Kidney epithelial cell (primary cell): ENCODE results near the gene KCNB1. TPM values are rescaled to one million over a fixed set of nuclear protein-coding genes. Genes with fewer than 3 reads are reported as not detected.

Experiments
- DNase-seq: peaks from one replicate; pipeline ENCODE4 v3.0.0-alpha.2; 2010; ENCODE audit warnings: low read depth
- H3K27me3 ChIP-seq: 2 replicates; pipeline ENCODE4 v1.6.0; 2011; ENCODE audit warnings: low read length; ENCODE audit not compliant: control insufficient read depth, insufficient read depth
- H3K36me3 ChIP-seq: 2 replicates; pipeline ENCODE4 v1.5.1; 2011; ENCODE audit warnings: low read length; ENCODE audit not compliant: control insufficient read depth, insufficient read depth
- H3K4me3 ChIP-seq: 2 replicates; pipeline ENCODE4 v1.5.1; 2011; ENCODE audit warnings: low read depth, mild to moderate bottlenecking, control low read depth, low read length
- CTCF ChIP-seq: IDR thresholded peaks from 2 replicates; pipeline ENCODE4 v1.5.1; 2011; ENCODE audit warnings: mild to moderate bottlenecking, moderate library complexity, low read length, control low read depth, inconsistent platforms; ENCODE audit not compliant: insufficient read depth, poor library complexity, severe bottlenecking
- total RNA-seq: library from RNA; depleted of rRNA; stranded (reverse); fragments of >200 nt; gene quantifications from 2 replicates; pipeline ENCODE4 v1.2.3, GENCODE V29; 2015

KCNB1 gene
- total RNA-seq, 1 donor from 2014 or later, result not detected

- Histone ChIP-seq H3K27me3 (peaks cover 11% of the 10 kb centered on the region), H3K4me3 (no peak overlapping the region), H3K36me3 (no peaks in the 10 kb centered on the region)
- no peak for TF ChIP-seq CTCF
- no peak for DNase-seq
These were observed 37.4 kb upstream of the KCNB1 start for GRCh38 chr20:49519777-49520359.

DNA sequence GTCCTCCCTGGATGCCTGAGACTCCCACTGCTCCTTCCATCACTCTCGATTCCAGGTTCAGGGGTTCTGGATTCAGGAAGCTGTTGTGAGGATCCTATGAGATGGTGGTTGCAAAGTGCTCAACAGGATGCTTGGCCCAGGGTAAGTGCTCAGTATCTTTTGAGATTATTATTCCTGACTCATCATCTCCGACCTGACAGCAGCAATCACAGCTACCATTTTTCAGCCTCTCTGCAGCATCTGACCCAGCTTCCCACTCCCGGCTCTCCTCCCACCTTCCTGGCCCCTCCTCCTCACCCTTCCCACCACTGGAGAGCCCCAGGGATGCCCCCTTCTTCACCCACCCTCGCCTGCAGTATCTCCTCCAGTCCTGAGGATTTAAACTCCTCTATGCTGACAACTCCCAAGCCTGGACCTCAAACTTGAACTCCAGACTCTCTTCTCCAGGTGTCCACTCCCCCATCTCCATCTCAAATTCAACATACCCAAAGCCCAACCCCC, 36.8 kb upstream of the KCNB1 start:
- H3K36me3 ChIP-seq, result no peaks in the 10 kb centered on the region
- H3K4me3 ChIP-seq, result no peak overlapping the region
- no peak for DNase-seq
- TF ChIP-seq CTCF, result no peak
- H3K27me3 ChIP-seq, result peaks cover 11% of the 10 kb centered on the region

- peaks cover 11% of the 10 kb centered on the region for H3K27me3 ChIP-seq
- no peaks in the 10 kb centered on the region for H3K36me3 ChIP-seq
- no peak for DNase-seq
- H3K4me3 ChIP-seq, result no peak overlapping the region
- TF ChIP-seq CTCF, result no peak
These were observed 36.1 kb upstream of the KCNB1 start for GRCh38 chr20:49518576-49518975.

- H3K27me3 ChIP-seq, result peaks cover 11% of the 10 kb centered on the region
- no peak overlapping the region for H3K4me3 ChIP-seq
- H3K36me3 ChIP-seq, result no peaks in the 10 kb centered on the region
- no peak for DNase-seq
- TF ChIP-seq CTCF, result no peak
These were observed 35.3 kb upstream of the KCNB1 start for GRCh38 chr20:49517805-49518100.

DNA sequence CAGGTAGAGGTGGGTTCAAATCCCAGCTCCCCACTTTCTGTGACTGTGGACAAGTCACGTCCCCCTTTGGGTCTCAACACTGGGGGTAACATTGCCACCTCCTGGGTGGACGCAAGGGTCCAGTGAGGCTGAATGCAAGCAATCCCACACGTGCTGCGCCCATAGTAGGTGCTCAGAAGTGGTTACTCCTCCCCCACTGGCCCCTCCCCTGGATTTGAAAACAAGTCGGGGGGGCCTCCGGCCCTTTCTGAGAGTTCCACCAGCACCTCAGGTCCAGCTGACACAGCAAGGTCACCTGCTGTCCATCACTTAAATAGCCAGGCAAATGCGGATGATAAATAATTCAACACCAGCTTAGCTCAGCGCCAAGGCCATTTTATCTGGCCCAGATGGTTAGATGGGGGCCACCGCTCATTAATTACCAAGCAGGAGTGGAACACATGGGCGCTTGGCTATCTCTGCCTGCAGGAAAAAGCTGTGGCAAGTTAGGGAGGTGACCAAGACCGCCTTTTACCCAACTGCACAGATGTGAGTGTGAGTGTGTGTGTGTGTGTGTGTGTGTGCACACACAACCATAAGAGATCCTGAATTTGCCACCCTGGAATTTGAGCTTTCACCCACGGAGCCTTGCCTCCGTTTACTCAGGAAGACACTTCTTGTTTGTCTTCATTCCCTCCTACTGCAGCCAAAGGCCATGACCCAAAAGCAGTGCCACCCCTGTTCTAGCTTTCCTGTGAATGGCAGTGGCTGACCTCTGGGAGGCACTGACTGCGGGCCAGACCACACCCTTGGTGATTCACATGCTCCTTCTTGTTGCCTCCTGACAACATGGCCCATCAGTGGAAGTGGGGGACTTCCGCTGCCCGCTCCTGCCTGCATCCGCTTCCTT, 34.7 kb upstream of the KCNB1 start:
- TF ChIP-seq CTCF, result no peak
- Histone ChIP-seq H3K27me3 (peaks cover 11% of the 10 kb centered on the region), H3K4me3 (no peak overlapping the region), H3K36me3 (no peaks in the 10 kb centered on the region)
- DNase-seq, result no peak

DNA sequence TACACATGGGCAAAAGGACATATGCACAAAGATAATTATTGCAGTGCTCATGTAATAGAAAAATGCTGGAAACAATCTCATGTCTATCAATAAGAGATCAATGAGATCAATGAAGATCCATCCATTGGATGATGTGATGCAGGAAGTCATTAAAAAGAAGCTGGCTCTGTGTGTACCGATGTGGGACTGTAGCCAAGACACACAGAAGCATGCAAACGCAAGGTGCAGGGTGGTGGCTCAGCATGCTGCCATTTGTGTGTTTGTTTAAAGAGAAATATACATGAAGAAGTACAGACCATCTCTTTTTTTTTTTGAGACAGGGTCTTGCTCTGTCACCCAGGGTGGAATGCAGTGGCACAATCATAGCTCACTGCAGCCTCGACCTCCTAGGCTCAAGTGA, 33.1 kb upstream of the KCNB1 start:
- Histone ChIP-seq H3K27me3 (peaks cover 11% of the 10 kb centered on the region), H3K4me3 (no peak overlapping the region), H3K36me3 (no peaks in the 10 kb centered on the region)
- no peak for DNase-seq
- TF ChIP-seq CTCF, result no peak
